Hematopoietic multipotent progenitor cell (in vitro differentiated cells): ENCODE data around the gene CNOT11. TPM values are rescaled to one million over a fixed set of nuclear protein-coding genes. Genes with fewer than 3 reads are reported as not detected.
"Not testable (repeated sequence)": the region's sequence is repeated elsewhere in the genome, so short reads cannot be mapped to it uniquely, and the experiment has no call there.

Experiments
- DNase-seq, 3 donors: peaks; one replicate each; pipeline ENCODE4 v3.0.0-alpha.2; 2011 to 2015; ENCODE audit warnings: low read depth in 2 of 3, low spot score in 2 of 3
- small RNA-seq: library from RNA; depleted of rRNA; stranded (forward); fragments of <200 nt; gene quantifications from one replicate; pipeline ENCODE3, GENCODE V24; 2012
- total RNA-seq: library from RNA; depleted of rRNA; stranded (reverse); fragments of >200 nt; gene quantifications from one replicate; pipeline ENCODE4 v1.2.3, GENCODE V29; 2012

Gene CNOT11
- total RNA-seq, 1 donor = 36.6 TPM

DNA sequence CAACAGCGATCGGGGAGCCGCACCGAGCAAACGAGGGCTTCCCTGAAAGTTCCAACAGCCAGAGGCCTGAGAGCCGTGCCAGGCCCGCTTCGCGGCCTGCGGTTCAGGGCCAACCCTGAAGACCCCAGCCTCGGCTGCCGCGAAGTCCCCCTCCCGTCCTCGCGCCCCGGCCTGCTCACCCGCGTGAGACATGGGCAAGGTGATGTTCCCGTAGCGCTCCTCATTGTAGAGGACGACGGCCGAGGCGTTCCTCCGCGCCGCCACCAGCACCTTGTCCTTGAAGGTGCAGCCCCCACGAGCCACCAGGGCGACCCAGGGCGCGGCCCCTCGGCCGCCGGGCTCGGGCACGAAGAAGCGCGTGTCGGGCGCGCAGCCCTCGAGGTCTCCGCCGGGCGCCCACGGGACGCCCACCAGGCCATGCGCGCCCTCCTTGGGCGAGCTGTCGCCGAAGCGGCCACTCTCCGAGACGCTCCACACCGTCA is 55.3 kb downstream of the CNOT11 start:
- peak in 1 of 3 donors; percentile 21 for DNase-seq

- peak; percentile 88 to 97 (median 96) for DNase-seq
These were observed 55.9 kb downstream of the CNOT11 start, which contains the start of gene RNF149 for GRCh38 chr2:101308432-101309210. TSS of gene RNF149 (minus strand) at chr2:101308701. CDS start at chr2:101308588, 113 bp downstream.

DNA sequence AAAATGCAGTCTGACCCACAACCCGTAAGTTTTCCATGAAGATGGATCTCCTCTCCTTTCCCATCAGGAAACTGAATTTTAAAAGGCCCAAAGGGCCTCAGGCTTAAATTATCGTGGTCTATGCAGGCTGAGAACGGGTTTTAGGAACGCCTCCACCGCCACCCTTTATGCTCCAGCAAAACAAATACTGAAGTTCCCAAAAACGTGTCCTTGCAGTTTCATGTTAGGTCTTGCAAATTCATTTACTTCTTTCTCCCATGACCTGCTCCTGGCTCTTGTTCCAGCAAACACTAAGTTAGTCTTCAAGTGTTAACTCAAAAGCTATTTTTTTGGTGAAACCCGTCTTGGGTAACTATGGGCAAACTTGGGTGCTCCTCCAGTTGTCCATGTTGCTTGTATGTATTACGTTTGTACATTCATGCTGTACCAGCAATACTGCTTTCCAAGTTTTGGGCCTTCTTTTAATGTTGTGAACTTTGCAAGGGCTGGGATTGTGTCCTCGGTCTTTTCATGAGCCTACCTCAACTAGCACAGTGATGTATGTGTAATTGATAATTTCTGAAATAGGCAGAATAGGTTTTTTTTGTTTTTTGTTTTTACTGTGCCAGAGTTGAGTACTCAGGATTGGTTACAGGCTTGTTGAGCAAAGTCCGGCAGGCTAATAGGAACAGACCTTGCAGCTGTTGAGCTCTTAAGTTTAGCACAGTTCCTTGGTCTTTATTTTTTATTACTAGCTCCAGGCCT is 57.6 kb downstream of the CNOT11 start:
- DNase-seq = no peak

GRCh38 chr2:101310834-101311695 is 58.4 kb downstream of the CNOT11 start:
- DNase-seq = no peak

GRCh38 chr2:101311696-101312017 is 59.0 kb downstream of the CNOT11 start:
- DNase-seq = peak in 1 of 3 donors; percentile 20

DNA sequence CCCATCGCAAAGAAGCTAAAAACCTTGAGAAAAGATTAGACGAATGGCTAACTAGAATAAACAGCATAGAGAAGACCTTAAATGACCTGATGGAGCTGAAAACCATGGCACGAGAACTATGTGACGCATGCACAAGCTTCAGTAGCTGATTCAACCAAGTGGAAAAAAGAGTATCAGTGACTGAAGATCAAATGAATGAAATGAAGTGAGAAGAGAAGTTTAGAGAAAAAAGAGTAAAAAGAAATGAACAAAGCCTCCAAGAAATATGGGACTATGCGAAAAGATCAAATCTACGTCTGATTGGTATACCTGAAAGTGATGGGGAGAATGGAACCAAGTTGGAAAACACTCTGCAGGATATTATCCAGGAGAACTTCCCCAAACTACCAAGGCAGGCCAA is 63.9 kb downstream of the CNOT11 start:
- not testable (repeated sequence) for DNase-seq

Small RNA genes lying within 50 kb of the gene (small RNA-seq; reads per million reads assigned to genes)
- gene MIR5696 = 0.47 reads per million
- 90.9 reads per million, percentile 97 among the genes with 10 or more reads in this experiment for gene SNORD89

Other genes with a start within 250 kb of the CNOT11 start
- 1.6 TPM for gene TBC1D8, start 101.5 kb upstream of the CNOT11 start, total RNA-seq
- 59.2 TPM for gene RNF149, start 55.8 kb downstream of the CNOT11 start, total RNA-seq
- 0.27 TPM for gene CREG2, start 134.6 kb downstream of the CNOT11 start, total RNA-seq
- 0.81 TPM for gene RFX8, start 222.2 kb downstream of the CNOT11 start, total RNA-seq